SU-DHL-6 (cell line): ENCODE results near the gene PPP1CA.

Experiments used
- EZH2phosphoT487 ChIP-seq: fragments of 200-600 bp; sonication (generic), shearing (Covaris generic); conservative IDR thresholded peaks from 2 replicates; pipeline ENCODE4 v1.6.1; 2018; ENCODE audit warnings: mild to moderate bottlenecking, antibody characterized with exemption, low read length, moderate library complexity, mixed read lengths
- TF ChIP-seq, protein P1 (sequence below): fragments of 200-600 bp; sonication (generic); IDR thresholded peaks from one replicate; pipeline ENCODE4 v1.5.1; 2017; ENCODE audit warnings: antibody characterized with exemption, mild to moderate bottlenecking, low read length, moderate library complexity; ENCODE audit not compliant: insufficient read depth, poor library complexity, severe bottlenecking

DNA sequence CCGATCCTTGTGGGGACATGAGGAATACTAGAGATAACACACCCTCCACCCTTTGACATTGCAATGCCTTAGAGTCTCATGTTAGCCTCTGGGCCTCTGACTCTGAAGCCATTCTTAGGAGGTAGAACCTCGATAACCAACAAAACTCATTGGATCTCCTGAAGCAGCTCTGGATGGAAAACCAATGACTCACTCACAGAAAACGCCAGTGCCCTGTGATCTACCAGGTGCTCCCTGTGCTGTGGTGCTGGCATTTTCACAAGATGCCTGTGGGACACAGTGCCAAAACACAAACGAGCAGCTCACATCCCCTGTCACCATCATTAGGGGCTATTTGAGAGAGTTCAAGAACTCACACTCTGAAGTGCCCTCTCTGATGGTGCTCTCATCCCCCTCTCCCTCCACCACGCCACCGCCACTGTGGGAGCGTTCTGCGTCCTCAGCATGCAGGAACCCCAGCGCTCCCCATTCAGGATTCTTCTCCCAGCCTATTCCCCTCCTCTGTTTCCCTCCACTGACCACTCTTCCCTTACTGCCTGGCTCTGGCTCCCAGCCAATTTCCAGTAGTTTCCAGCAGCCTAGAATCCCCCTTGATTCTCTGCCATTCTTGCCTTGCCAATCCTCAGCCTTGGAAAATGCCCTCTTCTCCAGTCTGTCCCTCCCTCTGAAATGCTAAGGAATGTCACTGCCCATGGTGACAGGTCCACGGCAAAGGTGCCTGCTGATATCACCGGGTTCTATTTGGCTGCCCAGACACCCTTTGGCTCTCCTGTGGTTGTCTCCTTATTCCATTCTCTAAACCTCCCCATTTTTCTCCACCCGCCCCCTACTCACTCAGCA lies 43.6 kb downstream of the PPP1CA start:
- TF ChIP-seq, protein P1, sequence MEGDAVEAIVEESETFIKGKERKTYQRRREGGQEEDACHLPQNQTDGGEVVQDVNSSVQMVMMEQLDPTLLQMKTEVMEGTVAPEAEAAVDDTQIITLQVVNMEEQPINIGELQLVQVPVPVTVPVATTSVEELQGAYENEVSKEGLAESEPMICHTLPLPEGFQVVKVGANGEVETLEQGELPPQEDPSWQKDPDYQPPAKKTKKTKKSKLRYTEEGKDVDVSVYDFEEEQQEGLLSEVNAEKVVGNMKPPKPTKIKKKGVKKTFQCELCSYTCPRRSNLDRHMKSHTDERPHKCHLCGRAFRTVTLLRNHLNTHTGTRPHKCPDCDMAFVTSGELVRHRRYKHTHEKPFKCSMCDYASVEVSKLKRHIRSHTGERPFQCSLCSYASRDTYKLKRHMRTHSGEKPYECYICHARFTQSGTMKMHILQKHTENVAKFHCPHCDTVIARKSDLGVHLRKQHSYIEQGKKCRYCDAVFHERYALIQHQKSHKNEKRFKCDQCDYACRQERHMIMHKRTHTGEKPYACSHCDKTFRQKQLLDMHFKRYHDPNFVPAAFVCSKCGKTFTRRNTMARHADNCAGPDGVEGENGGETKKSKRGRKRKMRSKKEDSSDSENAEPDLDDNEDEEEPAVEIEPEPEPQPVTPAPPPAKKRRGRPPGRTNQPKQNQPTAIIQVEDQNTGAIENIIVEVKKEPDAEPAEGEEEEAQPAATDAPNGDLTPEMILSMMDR: no peak
- TF ChIP-seq EZH2phosphoT487: no peak
